ENCODE data around the gene MIGA2. TPM values are rescaled to one million over a fixed set of nuclear protein-coding genes. Genes with fewer than 3 reads are reported as not detected.
"Not testable (repeated sequence)": the region's sequence is repeated elsewhere in the genome, so short reads cannot be mapped to it uniquely, and the experiment has no call there.

Gene MIGA2
- total and polyA plus RNA-seq, 8 donors = 7.5 to 30.9 (median 9.8) TPM

GRCh38 chr9:129109952-129110739, 73.7 kb downstream of the MIGA2 start:
- intact Hi-C loops (cut with DNase I) = no loop called here
- WGBS, 2 donors = 1% methylated on average over 53 to 64 of the region's 64 CpGs
- peak overlapping the region; percentile 87 to 97 (median 96) for H3K27ac ChIP-seq
- H3K36me3 ChIP-seq = peaks cover 0 to 3% (median 0%) of the 10 kb centered on the region in 3 donors
- H3K4me1 ChIP-seq = peaks cover 8 to 38% (median 27%) of the 10 kb centered on the region in 3 donors
- H3K27me3 ChIP-seq = no peaks in the 10 kb centered on the region
- TF ChIP-seq CTCF (IDR thresholded peaks at IDR 0.05) = no peak
- FAIRE-seq = no peak
- peak; percentile 10 to 35 (median 22) for ATAC-seq
- H3K4me3 ChIP-seq = peak overlapping the region; percentile 67 to 95 (median 89)
- DNase-seq = peak in 5 of 6 donors; percentile 44 to 75 (median 55)
- H3K9me3 ChIP-seq = no peaks in the 10 kb centered on the region

- Histone ChIP-seq H3K27ac (peak within 1 kb of the TSS; percentile 87 to 97 (median 96)), H3K4me3 (peak within 1 kb of the TSS; percentile 67 to 95 (median 89)), H3K27me3 (no peaks in the 10 kb centered on the region), H3K36me3 (peaks cover 0 to 3% (median 0%) of the 10 kb centered on the region in 3 donors), H3K9me3 (no peaks in the 10 kb centered on the region), H3K4me1 (peaks cover 5 to 46% (median 34%) of the 10 kb centered on the region in 3 donors)
- DNase-seq (peak; percentile 98 to 100 (median 98)), ATAC-seq (peak; percentile 78 to 86 (median 81)), FAIRE-seq (no peak)
- intact Hi-C loops (cut with DNase I) = no loop called here
- TF ChIP-seq CTCF (IDR thresholded peaks at IDR 0.05) = no peak
- WGBS, 2 donors = 0% methylated on average over 52 to 77 of the region's 77 CpGs
Observed at GRCh38 chr9:129110740-129111527, 74.5 kb downstream of the MIGA2 start, which contains the start of the genes CRAT and PTPA. CRAT (minus strand) TSS chr9:129110793; CDS start chr9:129110509, 284 bp downstream. PTPA (plus strand) TSS chr9:129111415; CDS start chr9:129111601, 186 bp downstream.

GRCh38 chr9:129111528-129112151, 75.2 kb downstream of the MIGA2 start:
- FAIRE-seq = no peak

DNA sequence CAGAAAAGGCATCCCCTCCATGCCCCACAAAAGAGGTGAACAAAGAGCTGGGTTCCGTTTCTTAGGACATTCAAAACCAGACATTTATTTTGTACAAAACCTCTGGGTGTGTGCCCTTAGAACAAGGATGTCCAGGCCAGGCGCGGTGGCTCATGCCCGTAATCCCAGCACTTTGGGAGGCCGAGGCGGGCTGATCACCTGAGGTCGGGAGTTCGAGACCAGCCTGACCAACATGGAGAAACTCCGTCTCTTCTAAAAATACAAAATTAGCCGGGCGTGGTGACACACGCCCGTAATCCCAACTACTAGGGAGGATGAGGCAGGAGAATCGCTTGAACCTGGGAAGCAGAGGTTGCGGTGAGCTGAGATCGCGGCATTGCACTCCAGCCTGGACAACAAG, 76.1 kb downstream of the MIGA2 start:
- DNase-seq; H3K27me3 ChIP-seq; H3K36me3 ChIP-seq; intact Hi-C loops (cut with DNase I); H3K9me3 ChIP-seq; ATAC-seq; FAIRE-seq; H3K27ac ChIP-seq: not testable (repeated sequence)
- Histone ChIP-seq H3K4me3 (peak overlapping the region in 2 of 4 donors; percentile 67 to 93), H3K4me1 (peaks cover 0 to 41% (median 34%) of the 10 kb centered on the region in 3 donors)
- whole genome bisulfite sequencing, 2 donors = 91 to 93% methylated on average over 17 of the region's 17 CpGs

More at GRCh38 chr9:129111528-129112151, 75.2 kb downstream of the MIGA2 start:
- peaks cover 0 to 3% (median 0%) of the 10 kb centered on the region in 3 donors for H3K36me3 ChIP-seq
- ATAC-seq (peak; percentile 2 to 14 (median 6)), DNase-seq (peak in 1 of 6 donors; percentile 56)
- no peak for TF ChIP-seq CTCF (IDR thresholded peaks at IDR 0.05)
- no peaks in the 10 kb centered on the region for H3K9me3 ChIP-seq
- H3K27ac ChIP-seq = peak overlapping the region; percentile 87 to 97 (median 96)
- H3K27me3 ChIP-seq = no peaks in the 10 kb centered on the region
- H3K4me1 ChIP-seq = peaks cover 0 to 42% (median 34%) of the 10 kb centered on the region in 3 donors
- 1% methylated on average over 33 to 37 of the region's 37 CpGs for WGBS, 2 donors
- intact Hi-C loops (cut with DNase I) = no loop called here
- H3K4me3 ChIP-seq = peak overlapping the region; percentile 52 to 95 (median 80)

Data from pancreas (tissue), 10 donors.